DND-41 (cell line): ENCODE data around the gene JAGN1.

ENCODE experiments used
- CTCF ChIP-seq: IDR thresholded peaks from 2 replicates; pipeline ENCODE4 v1.5.1; 2012; ENCODE audit warnings: borderline replicate concordance, low read length, moderate library complexity, mild to moderate bottlenecking; ENCODE audit not compliant: poor library complexity, severe bottlenecking; ENCODE audit errors: extremely low read depth
- EZH2 ChIP-seq: IDR thresholded peaks from 3 replicates; pipeline ENCODE4 v1.6.1; 2012; ENCODE audit warnings: borderline replicate concordance, low read depth, mild to moderate bottlenecking, moderate library complexity, low read length, inconsistent platforms; ENCODE audit not compliant: severe bottlenecking

- no peak for TF ChIP-seq CTCF
- no peak for TF ChIP-seq EZH2
Observed at GRCh38 chr3:9891072-9891622, 737 bp downstream of the JAGN1 start.
